ENCODE results near the gene ZNF264.

DNA sequence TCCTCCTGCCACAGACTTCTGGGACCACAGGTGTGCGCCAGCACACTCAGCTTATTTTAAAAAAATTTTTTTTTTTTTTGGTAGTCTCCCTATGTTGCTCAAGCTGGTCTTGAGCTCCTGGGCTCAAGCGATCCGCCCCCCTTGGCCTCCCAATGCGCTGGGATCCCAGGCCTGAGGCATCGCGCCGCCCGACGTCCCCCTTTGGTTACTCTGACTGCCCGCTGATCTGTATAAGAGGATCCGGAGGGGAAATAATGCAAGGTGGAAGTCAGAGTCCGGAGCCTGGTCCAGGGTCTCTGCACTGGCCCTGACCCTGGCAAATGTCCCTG, 48.6 kb downstream of the ZNF264 start:
- TF ChIP-seq, protein P1, sequence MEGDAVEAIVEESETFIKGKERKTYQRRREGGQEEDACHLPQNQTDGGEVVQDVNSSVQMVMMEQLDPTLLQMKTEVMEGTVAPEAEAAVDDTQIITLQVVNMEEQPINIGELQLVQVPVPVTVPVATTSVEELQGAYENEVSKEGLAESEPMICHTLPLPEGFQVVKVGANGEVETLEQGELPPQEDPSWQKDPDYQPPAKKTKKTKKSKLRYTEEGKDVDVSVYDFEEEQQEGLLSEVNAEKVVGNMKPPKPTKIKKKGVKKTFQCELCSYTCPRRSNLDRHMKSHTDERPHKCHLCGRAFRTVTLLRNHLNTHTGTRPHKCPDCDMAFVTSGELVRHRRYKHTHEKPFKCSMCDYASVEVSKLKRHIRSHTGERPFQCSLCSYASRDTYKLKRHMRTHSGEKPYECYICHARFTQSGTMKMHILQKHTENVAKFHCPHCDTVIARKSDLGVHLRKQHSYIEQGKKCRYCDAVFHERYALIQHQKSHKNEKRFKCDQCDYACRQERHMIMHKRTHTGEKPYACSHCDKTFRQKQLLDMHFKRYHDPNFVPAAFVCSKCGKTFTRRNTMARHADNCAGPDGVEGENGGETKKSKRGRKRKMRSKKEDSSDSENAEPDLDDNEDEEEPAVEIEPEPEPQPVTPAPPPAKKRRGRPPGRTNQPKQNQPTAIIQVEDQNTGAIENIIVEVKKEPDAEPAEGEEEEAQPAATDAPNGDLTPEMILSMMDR (IDR thresholded peaks at IDR 0.05), result no peak
- TF ChIP-seq POLR2AphosphoS5 (IDR thresholded peaks at IDR 0.05) (no peak), POLR2A (IDR thresholded peaks at IDR 0.05) (no peak)
